ENCODE data around the gene RASA2.

Gene RASA2

GRCh38 chr3:141575879-141576743, 89.3 kb downstream of the RASA2 start:
- peak; percentile 64 for TF ChIP-seq CTCF (IDR thresholded peaks at IDR 0.05)

- no peak for TF ChIP-seq CTCF (IDR thresholded peaks at IDR 0.05)
These were observed 89.9 kb downstream of the RASA2 start for GRCh38 chr3:141576744-141577052.

GRCh38 chr3:141578202-141578973, 91.6 kb downstream of the RASA2 start:
- TF ChIP-seq CTCF (IDR thresholded peaks at IDR 0.05), result no peak

GRCh38 chr3:141594357-141594756, 107.5 kb downstream of the RASA2 start:
- TF ChIP-seq CTCF (IDR thresholded peaks at IDR 0.05), result no peak

- no peak for TF ChIP-seq CTCF (IDR thresholded peaks at IDR 0.05)
These were observed 111.1 kb downstream of the RASA2 start for GRCh38 chr3:141597931-141598330.

GRCh38 chr3:141600331-141600730, 113.5 kb downstream of the RASA2 start:
- TF ChIP-seq CTCF (IDR thresholded peaks at IDR 0.05), result no peak

GRCh38 chr3:141602706-141603105, 115.9 kb downstream of the RASA2 start:
- no peak for TF ChIP-seq CTCF (IDR thresholded peaks at IDR 0.05)
